Kidney tubule cell (primary cell): ENCODE results near the gene DENND5B.
"Not testable (repeated sequence)": the region's sequence is repeated elsewhere in the genome, so short reads cannot be mapped to it uniquely, and the experiment has no call there.

ENCODE experiments used
- DNase-seq: peaks from one replicate; pipeline ENCODE4 v3.0.0-alpha.2; 2018; ENCODE audit warnings: low spot score

DENND5B gene

GRCh38 chr12:31375422-31375821, 215.5 kb downstream of the DENND5B start:
- not testable (repeated sequence) for DNase-seq

GRCh38 chr12:31371256-31371620, 219.7 kb downstream of the DENND5B start:
- DNase-seq: peak; percentile 13

GRCh38 chr12:31370531-31371255, 220.2 kb downstream of the DENND5B start:
- peak; percentile 25 for DNase-seq

- peak; percentile 63 for DNase-seq
Observed at GRCh38 chr12:31369712-31370521, 221.0 kb downstream of the DENND5B start.

- DNase-seq: no peak
Observed at GRCh38 chr12:31368666-31369361, 222.1 kb downstream of the DENND5B start.

GRCh38 chr12:31366104-31366621, 224.8 kb downstream of the DENND5B start:
- no peak for DNase-seq

GRCh38 chr12:31363831-31364230, 227.1 kb downstream of the DENND5B start:
- no peak for DNase-seq

- DNase-seq: no peak
Observed at GRCh38 chr12:31363416-31363809, 227.5 kb downstream of the DENND5B start.

- DNase-seq: no peak
Observed at GRCh38 chr12:31362759-31363415, 228.0 kb downstream of the DENND5B start.

- no peak for DNase-seq
Observed at GRCh38 chr12:31362115-31362758, 228.7 kb downstream of the DENND5B start.

GRCh38 chr12:31361730-31362114, 229.2 kb downstream of the DENND5B start:
- no peak for DNase-seq

GRCh38 chr12:31355747-31356107, 235.2 kb downstream of the DENND5B start:
- DNase-seq: no peak

- no peak for DNase-seq
Observed at GRCh38 chr12:31353750-31354708, 236.9 kb downstream of the DENND5B start.

- no peak for DNase-seq
Observed at GRCh38 chr12:31346267-31346666, 244.7 kb downstream of the DENND5B start.

- no peak for DNase-seq
Observed at GRCh38 chr12:31343139-31343538, 247.8 kb downstream of the DENND5B start.

GRCh38 chr12:31342286-31342685, 248.7 kb downstream of the DENND5B start:
- no peak for DNase-seq

GRCh38 chr12:31339831-31340622, 250.9 kb downstream of the DENND5B start:
- DNase-seq: no peak

GRCh38 chr12:31337952-31338351, 253.0 kb downstream of the DENND5B start:
- no peak for DNase-seq
